Uterus (tissue), 2 donors: ENCODE measurements around the gene CPNE9.

Source experiments
- POLR2A ChIP-seq, 2 donors: fragments of 450-650 bp; IDR thresholded peaks; one replicate each; pipeline ENCODE4 v1.6.1; 2016; ENCODE audit warnings: antibody characterized with exemption in 2 of 2, mild to moderate bottlenecking in 1 of 2, moderate library complexity in 1 of 2
- TF ChIP-seq, protein P1 (sequence below), 4 experiments: fragments of 200-600 bp in 2 of 4; fragments of 450-650 bp in 2 of 4; sonication (generic) in 2 of 4; IDR thresholded peaks; one replicate each; pipeline ENCODE4 v1.5.1; 2016 to 2019; ENCODE audit warnings: antibody characterized with exemption in 4 of 4, mild to moderate bottlenecking in 2 of 4, moderate library complexity in 1 of 4

DNA sequence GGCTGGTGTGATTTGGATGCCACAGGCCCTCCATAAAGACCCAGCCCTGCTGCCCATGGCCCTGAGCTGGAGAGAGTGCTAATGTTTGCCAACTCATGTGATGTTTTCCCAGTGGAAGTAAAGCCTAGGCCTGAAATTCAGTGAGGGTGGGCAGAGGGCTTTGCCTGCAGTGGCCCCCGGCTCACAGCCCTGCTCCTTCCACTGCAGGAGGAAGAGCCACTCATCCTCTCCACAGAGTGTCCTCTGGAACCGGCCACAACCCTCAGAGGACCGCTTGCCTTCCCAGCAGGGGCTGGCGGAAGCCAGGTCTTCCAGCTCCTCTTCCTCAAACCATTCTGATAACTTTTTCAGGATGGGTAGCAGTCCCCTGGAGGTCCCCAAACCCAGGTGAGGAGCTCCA is 13.9 kb upstream of the CPNE9 start:
- TF ChIP-seq, protein P1, sequence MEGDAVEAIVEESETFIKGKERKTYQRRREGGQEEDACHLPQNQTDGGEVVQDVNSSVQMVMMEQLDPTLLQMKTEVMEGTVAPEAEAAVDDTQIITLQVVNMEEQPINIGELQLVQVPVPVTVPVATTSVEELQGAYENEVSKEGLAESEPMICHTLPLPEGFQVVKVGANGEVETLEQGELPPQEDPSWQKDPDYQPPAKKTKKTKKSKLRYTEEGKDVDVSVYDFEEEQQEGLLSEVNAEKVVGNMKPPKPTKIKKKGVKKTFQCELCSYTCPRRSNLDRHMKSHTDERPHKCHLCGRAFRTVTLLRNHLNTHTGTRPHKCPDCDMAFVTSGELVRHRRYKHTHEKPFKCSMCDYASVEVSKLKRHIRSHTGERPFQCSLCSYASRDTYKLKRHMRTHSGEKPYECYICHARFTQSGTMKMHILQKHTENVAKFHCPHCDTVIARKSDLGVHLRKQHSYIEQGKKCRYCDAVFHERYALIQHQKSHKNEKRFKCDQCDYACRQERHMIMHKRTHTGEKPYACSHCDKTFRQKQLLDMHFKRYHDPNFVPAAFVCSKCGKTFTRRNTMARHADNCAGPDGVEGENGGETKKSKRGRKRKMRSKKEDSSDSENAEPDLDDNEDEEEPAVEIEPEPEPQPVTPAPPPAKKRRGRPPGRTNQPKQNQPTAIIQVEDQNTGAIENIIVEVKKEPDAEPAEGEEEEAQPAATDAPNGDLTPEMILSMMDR (IDR thresholded peaks at IDR 0.05) = no peak
- TF ChIP-seq POLR2A (IDR thresholded peaks at IDR 0.05) = no peak
